Right lobe of liver (tissue), 6 donors: ENCODE measurements around the gene DDX20. TPM values are rescaled to one million over a fixed set of nuclear protein-coding genes. Genes with fewer than 3 reads are reported as not detected.

Experiments used
- ATAC-seq, 4 donors: fragments of 200-7000 bp; cut with Tn5 transposase; one replicate each; pipeline ENCODE4 v1.9.1; 2020; ENCODE audit warnings: mild to moderate bottlenecking in 4 of 4, moderate library complexity in 4 of 4
- DNase-seq, 3 donors: peaks; one replicate each; pipeline ENCODE4 v3.0.0-alpha.2; 2020
- H3K27ac ChIP-seq, 3 donors: fragments of 200-600 bp; one replicate each; pipeline ENCODE4 v1.8.0; 2022
- H3K27me3 ChIP-seq, 2 donors: fragments of 200-600 bp; one replicate each; pipeline ENCODE4 v1.8.0; 2022
- H3K36me3 ChIP-seq, 4 donors: fragments of 200-600 bp; sonication (generic) in 1 of 4; one replicate each; pipeline versions ENCODE4 v1.5.1 to v1.8.0; 2017 to 2022; ENCODE audit warnings: control low read depth in 1 of 4
- H3K4me1 ChIP-seq, 4 donors: fragments of 200-600 bp; sonication (generic) in 1 of 4; one replicate each; pipeline versions ENCODE4 v1.5.1 to v1.8.0; 2017 to 2022; ENCODE audit warnings: control low read depth in 1 of 4
- H3K4me3 ChIP-seq, 3 donors: fragments of 200-600 bp; one replicate each; pipeline ENCODE4 v1.8.0; 2022
- H3K9me3 ChIP-seq, 4 donors: fragments of 200-600 bp; sonication (generic) in 1 of 4; one replicate each; pipeline versions ENCODE4 v1.5.1 to v1.8.0; 2017 to 2022; ENCODE audit warnings: control low read depth in 1 of 4
- CTCF ChIP-seq, 4 donors: fragments of 200-600 bp in 3 of 4; fragments of 450-650 bp in 1 of 4; IDR thresholded peaks; one replicate each; pipeline versions ENCODE4 v1.5.1 to v1.8.0; 2016 to 2022; ENCODE audit warnings: antibody characterized with exemption in 4 of 4, mild to moderate bottlenecking in 2 of 4
- POLR2A ChIP-seq: fragments of 450-650 bp; IDR thresholded peaks from one replicate; pipeline ENCODE4 v1.6.1; 2017; ENCODE audit warnings: antibody characterized with exemption, mild to moderate bottlenecking
- WGBS: methylation state at CpG from one replicate; pipeline ENCODE4 v1.1.6; 2018; ENCODE audit warnings: low coverage, low lambda C conversion rate; ENCODE audit not compliant: insufficient coverage; ENCODE audit errors: missing lambda C conversion rate; 5-methylcytosine and 5-hydroxymethylcytosine counted together
- intact Hi-C, 2 donors: fragments of 100-400 bp; cut with DNase I; formaldehyde crosslinking; loops; one replicate each; pipeline versions ENCODE4 v1.11.2 to v1.14.1; 2022
- long read RNA-seq: library from polyadenylated mRNA; unstranded; transcript quantifications from one replicate; pipeline ENCODE4 v2.0.0, GENCODE V29; 2019
- total RNA-seq, 6 experiments: library from RNA; depleted of rRNA in 2 of 6; stranded (reverse); fragments of >200 nt in 2 of 6; fragmentation: NEBNext Ultra II Directional in 3 of 6; extraction: Animal tissue kit (Norgen Biotek cat#: 25700) in 3 of 6; gene quantifications; one replicate each; pipeline versions ENCODE4 v1.1.0 to v1.2.4, GENCODE V29; 2016 to 2023
- donor health status: DM: no; HTN: yes; CAD: no.
- donor health status: DM: no; HTN: no; CAD: no.
- donor health status: DM: no; HTN: no; CAD: no.
- donor health status: DM: no; HTN: yes; CAD: no.
- donor health status: DM: no; HTN: yes; CAD: no.

The DDX20 gene, protein sequence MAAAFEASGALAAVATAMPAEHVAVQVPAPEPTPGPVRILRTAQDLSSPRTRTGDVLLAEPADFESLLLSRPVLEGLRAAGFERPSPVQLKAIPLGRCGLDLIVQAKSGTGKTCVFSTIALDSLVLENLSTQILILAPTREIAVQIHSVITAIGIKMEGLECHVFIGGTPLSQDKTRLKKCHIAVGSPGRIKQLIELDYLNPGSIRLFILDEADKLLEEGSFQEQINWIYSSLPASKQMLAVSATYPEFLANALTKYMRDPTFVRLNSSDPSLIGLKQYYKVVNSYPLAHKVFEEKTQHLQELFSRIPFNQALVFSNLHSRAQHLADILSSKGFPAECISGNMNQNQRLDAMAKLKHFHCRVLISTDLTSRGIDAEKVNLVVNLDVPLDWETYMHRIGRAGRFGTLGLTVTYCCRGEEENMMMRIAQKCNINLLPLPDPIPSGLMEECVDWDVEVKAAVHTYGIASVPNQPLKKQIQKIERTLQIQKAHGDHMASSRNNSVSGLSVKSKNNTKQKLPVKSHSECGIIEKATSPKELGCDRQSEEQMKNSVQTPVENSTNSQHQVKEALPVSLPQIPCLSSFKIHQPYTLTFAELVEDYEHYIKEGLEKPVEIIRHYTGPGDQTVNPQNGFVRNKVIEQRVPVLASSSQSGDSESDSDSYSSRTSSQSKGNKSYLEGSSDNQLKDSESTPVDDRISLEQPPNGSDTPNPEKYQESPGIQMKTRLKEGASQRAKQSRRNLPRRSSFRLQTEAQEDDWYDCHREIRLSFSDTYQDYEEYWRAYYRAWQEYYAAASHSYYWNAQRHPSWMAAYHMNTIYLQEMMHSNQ
- total RNA-seq: 10 to 100 TPM in 2 of 6 experiments, 1 to 10 TPM in 4; 3.9 to 11.6 (median 5.1) TPM
- long read RNA-seq, full-length matches to known transcripts: 1 of 2 reads
- long read RNA-seq, partial matches to known transcripts: 0 of 2 reads
- long read RNA-seq, other reads (novel, unspliced or antisense): 1 of 2 reads

- Histone ChIP-seq H3K4me1 (peaks cover 0 to 15% (median 3%) of the 10 kb centered on the region in 4 donors), H3K9me3 (no peaks in the 10 kb centered on the region), H3K4me3 (peak within 1 kb of the TSS; percentile 68 to 81 (median 72)), H3K36me3 (peaks cover 0 to 3% (median 0%) of the 10 kb centered on the region in 4 donors), H3K27ac (peak within 1 kb of the TSS; percentile 82 to 84 (median 83)), H3K27me3 (no peaks in the 10 kb centered on the region)
- WGBS: 0% methylated on average over 17 of the region's 67 CpGs
- TF ChIP-seq CTCF (IDR thresholded peaks at IDR 0.05): peak; percentile 86 to 95 (median 94)
- TF ChIP-seq POLR2A: peak; percentile 51
- intact Hi-C loops: no loop called here
- DNase-seq (peak; percentile 95 to 96 (median 95)), ATAC-seq (peak; percentile 98 to 99 (median 98))
Observed at GRCh38 chr1:111755331-111756123, at the start of gene DDX20. Gene DDX20, plus strand, starts transcription at chr1:111755901. Its CDS starts 24 bp downstream, at chr1:111755925.

DNA sequence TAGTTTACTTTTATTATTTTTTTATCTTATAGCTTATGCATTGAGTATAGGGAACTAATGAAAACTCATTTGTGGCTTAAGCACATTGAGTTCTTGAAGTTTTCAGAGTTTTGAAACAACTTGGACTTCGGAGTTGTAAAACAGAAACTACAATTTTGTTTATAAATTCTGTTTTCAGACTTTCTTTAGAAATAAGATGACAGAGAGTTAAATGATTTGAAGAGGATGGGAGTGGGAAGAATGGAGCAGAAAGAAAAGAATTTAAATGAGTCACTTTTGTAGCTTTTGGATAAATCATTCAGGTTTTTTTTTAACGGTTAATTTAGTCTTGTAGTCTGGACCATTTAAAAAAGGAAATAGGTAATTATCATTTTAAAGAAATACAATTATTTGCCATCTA, 48.8 kb upstream of the DDX20 start:
- H3K9me3 ChIP-seq: no peaks in the 10 kb centered on the region
- TF ChIP-seq POLR2A (no peak), CTCF (IDR thresholded peaks at IDR 0.05) (no peak)
- H3K27me3 ChIP-seq: no peaks in the 10 kb centered on the region
- H3K4me1 ChIP-seq: peaks cover 0 to 9% (median 2%) of the 10 kb centered on the region in 4 donors
- H3K27ac ChIP-seq: no peak overlapping the region
- H3K36me3 ChIP-seq: peaks cover 0 to 12% (median 2%) of the 10 kb centered on the region in 4 donors
- ATAC-seq: no peak
- no peak for DNase-seq
- WGBS: 76% methylated on average over 2 of the region's 2 CpGs
- H3K4me3 ChIP-seq: no peak overlapping the region
- intact Hi-C loops: no loop called here

GRCh38 chr1:111707906-111708305, 47.8 kb upstream of the DDX20 start:
- Histone ChIP-seq H3K9me3 (no peaks in the 10 kb centered on the region), H3K27ac (no peak overlapping the region), H3K27me3 (no peaks in the 10 kb centered on the region), H3K4me3 (no peak overlapping the region), H3K36me3 (peaks cover 0 to 12% (median 2%) of the 10 kb centered on the region in 4 donors), H3K4me1 (peaks cover 0 to 9% (median 2%) of the 10 kb centered on the region in 4 donors)
- intact Hi-C loops: no loop called here
- 69% methylated on average over 9 of the region's 9 CpGs for WGBS
- TF ChIP-seq POLR2A (no peak), CTCF (IDR thresholded peaks at IDR 0.05) (no peak)
- peak in 1 of 4 donors; percentile 35 for ATAC-seq
- DNase-seq: no peak

GRCh38 chr1:111709986-111710385, 45.7 kb upstream of the DDX20 start:
- H3K27ac ChIP-seq: no peak overlapping the region
- intact Hi-C loops: no loop called here
- WGBS: 89% methylated on average over 1 of the region's 1 CpG
- H3K27me3 ChIP-seq: no peaks in the 10 kb centered on the region
- H3K36me3 ChIP-seq: peaks cover 0 to 12% (median 2%) of the 10 kb centered on the region in 4 donors
- H3K4me1 ChIP-seq: peaks cover 0 to under 1% (median 0%) of the 10 kb centered on the region in 4 donors
- H3K4me3 ChIP-seq: no peak overlapping the region
- DNase-seq (no peak), ATAC-seq (no peak)
- no peak for TF ChIP-seq POLR2A
- no peak for TF ChIP-seq CTCF (IDR thresholded peaks at IDR 0.05)
- no peaks in the 10 kb centered on the region for H3K9me3 ChIP-seq
